ENCODE measurements around the gene TSPAN31. TPM values are rescaled to one million over a fixed set of nuclear protein-coding genes. Genes with fewer than 3 reads are reported as not detected.
A peak's percentile ranks its signal among the peaks of the same experiment; 100 is the strongest.

TSPAN31 gene
- total RNA-seq, 1 donor from 2014 or later, result 64.0 TPM

- no peak for DNase-seq (ENCODE audit: low read depth)
Observed at GRCh38 chr12:57722716-57723629, 21.9 kb upstream of the TSPAN31 start.

GRCh38 chr12:57723630-57723962, 21.2 kb upstream of the TSPAN31 start:
- no peak for DNase-seq (ENCODE audit: low read depth)

- no peak for DNase-seq (ENCODE audit: low read depth)
Observed at GRCh38 chr12:57724003-57724935, 20.6 kb upstream of the TSPAN31 start.

- no peak for DNase-seq (ENCODE audit: low read depth)
Observed at GRCh38 chr12:57724936-57725740, 19.7 kb upstream of the TSPAN31 start.

- no peak for DNase-seq (ENCODE audit: low read depth)
Observed at GRCh38 chr12:57725851-57726150, 19.0 kb upstream of the TSPAN31 start.

- DNase-seq (ENCODE audit: low read depth), result peak; percentile 43
Observed at GRCh38 chr12:57726151-57726883, 18.5 kb upstream of the TSPAN31 start.

GRCh38 chr12:57726884-57727757, 17.7 kb upstream of the TSPAN31 start:
- DNase-seq (ENCODE audit: low read depth), result peak; percentile 9

GRCh38 chr12:57727758-57728395, 17.0 kb upstream of the TSPAN31 start:
- peak; percentile 20 for DNase-seq (ENCODE audit: low read depth)

GRCh38 chr12:57729321-57729844, 15.5 kb upstream of the TSPAN31 start:
- DNase-seq (ENCODE audit: low read depth), result no peak

GRCh38 chr12:57730336-57731067, 14.3 kb upstream of the TSPAN31 start:
- DNase-seq (ENCODE audit: low read depth), result no peak

- DNase-seq (ENCODE audit: low read depth), result no peak
Observed at GRCh38 chr12:57731411-57732080, 13.3 kb upstream of the TSPAN31 start.

- DNase-seq (ENCODE audit: low read depth), result no peak
Observed at GRCh38 chr12:57732270-57732669, 12.6 kb upstream of the TSPAN31 start.

- DNase-seq (ENCODE audit: low read depth), result no peak
Observed at GRCh38 chr12:57732726-57733593, 11.9 kb upstream of the TSPAN31 start.

GRCh38 chr12:57733928-57734327, 10.9 kb upstream of the TSPAN31 start:
- no peak for DNase-seq (ENCODE audit: low read depth)

- no peak for DNase-seq (ENCODE audit: low read depth)
Observed at GRCh38 chr12:57734591-57734990, 10.2 kb upstream of the TSPAN31 start.

- DNase-seq (ENCODE audit: low read depth), result no peak
Observed at GRCh38 chr12:57735198-57735855, 9.5 kb upstream of the TSPAN31 start.

Data from renal cortical epithelial cell (primary cell).